GM18520 (cell line): ENCODE data around the gene PHLDA3.
"Not testable (repeated sequence)": the region's sequence is repeated elsewhere in the genome, so short reads cannot be mapped to it uniquely, and the experiment has no call there.

ENCODE experiments used
- ATAC-seq: cut with Tn5 transposase; IDR thresholded peaks from one replicate; pipeline ENCODE4 v1.9.1; 2021; ENCODE audit not compliant: unreplicated experiment

The PHLDA3 gene

GRCh38 chr1:201504179-201504631 lies 35.2 kb upstream of the PHLDA3 start:
- no peak for ATAC-seq

GRCh38 chr1:201503397-201504176 lies 34.6 kb upstream of the PHLDA3 start:
- ATAC-seq: no peak

GRCh38 chr1:201502511-201502857 lies 33.5 kb upstream of the PHLDA3 start:
- ATAC-seq: no peak

GRCh38 chr1:201501812-201502510 lies 33.0 kb upstream of the PHLDA3 start:
- ATAC-seq: no peak

- no peak for ATAC-seq
Observed at GRCh38 chr1:201501144-201501543, 32.2 kb upstream of the PHLDA3 start.

GRCh38 chr1:201500670-201501120 lies 31.7 kb upstream of the PHLDA3 start:
- no peak for ATAC-seq

GRCh38 chr1:201499795-201500669 lies 31.0 kb upstream of the PHLDA3 start:
- ATAC-seq: no peak

- no peak for ATAC-seq
Observed at GRCh38 chr1:201499191-201499590, 30.2 kb upstream of the PHLDA3 start.

GRCh38 chr1:201498621-201499020 lies 29.6 kb upstream of the PHLDA3 start:
- no peak for ATAC-seq

- ATAC-seq: no peak
Observed at GRCh38 chr1:201497935-201498509, 29.0 kb upstream of the PHLDA3 start.

GRCh38 chr1:201496296-201496690 lies 27.3 kb upstream of the PHLDA3 start:
- ATAC-seq: no peak

- no peak for ATAC-seq
Observed at GRCh38 chr1:201495551-201496295, 26.7 kb upstream of the PHLDA3 start.

GRCh38 chr1:201493757-201494617 lies 25.0 kb upstream of the PHLDA3 start:
- no peak for ATAC-seq

GRCh38 chr1:201493026-201493656 lies 24.2 kb upstream of the PHLDA3 start:
- ATAC-seq: not testable (repeated sequence)

- ATAC-seq: no peak
Observed at GRCh38 chr1:201491896-201492511, 23.0 kb upstream of the PHLDA3 start.

- ATAC-seq: no peak
Observed at GRCh38 chr1:201490708-201491131, 21.7 kb upstream of the PHLDA3 start.

GRCh38 chr1:201489643-201490261 lies 20.8 kb upstream of the PHLDA3 start:
- no peak for ATAC-seq
